Measurements from ENCODE around the gene KCNJ1. TPM values are rescaled to one million over a fixed set of nuclear protein-coding genes. Genes with fewer than 3 reads are reported as not detected.
A peak's percentile ranks its signal among the peaks of the same experiment; 100 is the strongest.

The KCNJ1 gene
- total and polyA plus RNA-seq, 2 donors (not counting 3 experiments of a cell fraction or from before 2014, with no cell fraction given), result not detected

GRCh38 chr11:128862908-128863660 is 4.0 kb downstream of the KCNJ1 start:
- Histone ChIP-seq H3K27me3 (ENCODE audit: control insufficient read depth in 2 of 2, insufficient read depth in 2 of 2, low read length in 2 of 2) (peaks cover 0 to 5% of the 10 kb centered on the region in 2 experiments), H2AFZ (ENCODE audit: low read depth, low read length) (no peak overlapping the region), H3K4me1 (ENCODE audit: control insufficient read depth, extremely low read depth, insufficient read depth, low read length) (peaks cover 2% of the 10 kb centered on the region), H3K9me1 (replicated peaks; ENCODE audit: control insufficient read depth, extremely low read depth, insufficient read depth, low read length) (no peaks in the 10 kb centered on the region), H3K9me3 (replicated peaks; ENCODE audit: control insufficient read depth, insufficient read depth, low read length) (no peaks in the 10 kb centered on the region), H3K4me3 (replicated peaks in 1 of 3; ENCODE audit: insufficient read depth in 1 of 3, low read depth in 1 of 3, low read length in 3 of 3) (no peak overlapping the region), H4K20me1 (replicated peaks; ENCODE audit: control insufficient read depth, extremely low read depth, insufficient read depth, low read length) (no peaks in the 10 kb centered on the region), H3K9ac (replicated peaks; ENCODE audit: extremely low read depth, insufficient read depth, low read length) (no peak overlapping the region), H3K27ac (ENCODE audit: insufficient read depth, low read depth, low read length) (no peak overlapping the region), H3K4me2 (ENCODE audit: insufficient read depth, low read length) (no peak overlapping the region), H3K36me3 (ENCODE audit: control insufficient read depth in 2 of 2, extremely low read depth in 1 of 2, insufficient read depth in 2 of 2, low read length in 2 of 2) (no peaks in the 10 kb centered on the region), H3K79me2 (ENCODE audit: control insufficient read depth, insufficient read depth, low read length) (no peaks in the 10 kb centered on the region)
- DNase-seq (ENCODE audit: low read depth, low spot score), result peak; percentile 25
- CTCF ChIA-PET, result interaction anchor here (0.8 to 1.2 kb wide), 2 partner anchors 9 to 705 kb away, joined by 3 read pairs; no protein-coding TSS in a partner anchor
- TF ChIP-seq FOS (IDR thresholded peaks at IDR 0.05; ENCODE audit: borderline replicate concordance, insufficient read depth, low read length), result peak; percentile 7
- no peak for TF ChIP-seq MYC (IDR thresholded peaks at IDR 0.05; ENCODE audit: low read depth, low read length)
- dilution Hi-C loops (cut with MboI; ENCODE audit: extremely low pct_ligation_motif_present, low sequenced_read_pairs), result no loop called here
- peak; percentile 54 for FAIRE-seq
- no TSS peak for BruUV-seq (replicated peaks)
- POLR2A ChIA-PET, result no interaction called here
- intact Hi-C loops (cut with micrococcal nuclease), result no loop called here

- intact Hi-C loops (cut with micrococcal nuclease) (no loop called here), dilution Hi-C loops (cut with MboI; ENCODE audit: extremely low pct_ligation_motif_present, low sequenced_read_pairs) (no loop called here)
- TF ChIP-seq FOS (IDR thresholded peaks at IDR 0.05; ENCODE audit: borderline replicate concordance, insufficient read depth, low read length) (no peak), JUN (IDR thresholded peaks at IDR 0.05; ENCODE audit: borderline replicate concordance, insufficient read depth, insufficient read length, low read depth) (no peak), GATA2 (IDR thresholded peaks at IDR 0.05; ENCODE audit: insufficient read depth, insufficient read length, low read depth, low read length) (no peak)
- Histone ChIP-seq H3K27ac (ENCODE audit: insufficient read depth, low read depth, low read length) (no peak overlapping the region), H3K27me3 (ENCODE audit: control insufficient read depth in 2 of 2, insufficient read depth in 2 of 2, low read length in 2 of 2) (peaks cover 0 to 5% of the 10 kb centered on the region in 2 experiments), H2AFZ (ENCODE audit: low read depth, low read length) (no peak overlapping the region), H3K4me3 (replicated peaks in 1 of 3; ENCODE audit: insufficient read depth in 1 of 3, low read depth in 1 of 3, low read length in 3 of 3) (no peak overlapping the region), H3K4me2 (ENCODE audit: insufficient read depth, low read length) (no peak overlapping the region), H3K4me1 (ENCODE audit: control insufficient read depth, extremely low read depth, insufficient read depth, low read length) (peaks cover 2% of the 10 kb centered on the region), H3K79me2 (ENCODE audit: control insufficient read depth, insufficient read depth, low read length) (no peaks in the 10 kb centered on the region), H4K20me1 (replicated peaks; ENCODE audit: control insufficient read depth, extremely low read depth, insufficient read depth, low read length) (no peaks in the 10 kb centered on the region), H3K36me3 (ENCODE audit: control insufficient read depth in 2 of 2, extremely low read depth in 1 of 2, insufficient read depth in 2 of 2, low read length in 2 of 2) (no peaks in the 10 kb centered on the region), H3K9ac (replicated peaks; ENCODE audit: extremely low read depth, insufficient read depth, low read length) (no peak overlapping the region), H3K9me3 (replicated peaks; ENCODE audit: control insufficient read depth, insufficient read depth, low read length) (no peaks in the 10 kb centered on the region), H3K9me1 (replicated peaks; ENCODE audit: control insufficient read depth, extremely low read depth, insufficient read depth, low read length) (no peaks in the 10 kb centered on the region)
- BruUV-seq (replicated peaks), result no TSS peak
- ChIA-PET CTCF (interaction anchor here (0.8 to 2.4 kb wide), 2 partner anchors 8 to 705 kb away, joined by 3 to 13 read pairs; no protein-coding TSS in a partner anchor), POLR2A (no interaction called here)
- no peak for FAIRE-seq
- no peak for DNase-seq (ENCODE audit: low read depth, low spot score)
Observed at GRCh38 chr11:128862406-128862805, 4.7 kb downstream of the KCNJ1 start.
